ENCODE measurements around the gene TMEM179.

DNA sequence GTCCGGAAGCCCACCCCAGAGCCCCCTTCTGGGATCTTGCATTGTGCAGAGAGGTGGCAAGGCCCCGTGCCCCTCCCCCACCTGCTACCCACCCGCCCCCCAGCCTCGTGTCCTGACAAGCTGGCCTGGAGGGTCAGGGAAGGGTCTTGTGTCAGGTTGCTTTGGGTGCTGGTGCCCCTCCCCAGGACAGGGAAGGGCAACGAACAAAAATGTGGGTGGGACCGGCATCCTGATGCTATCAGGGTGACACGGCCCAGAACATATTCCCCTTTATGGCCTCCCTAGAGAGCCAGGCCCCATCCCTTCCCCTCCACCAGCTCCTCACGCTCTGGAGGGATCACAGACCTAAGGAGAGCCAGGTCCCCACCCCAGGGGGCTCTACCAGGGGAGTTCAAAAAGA, 38.7 kb upstream of the TMEM179 start:
- TF ChIP-seq GLIS3 (CRISPR knock-in tag; IDR thresholded peaks at IDR 0.05) (no peak), ZNF70 (CRISPR knock-in tag; IDR thresholded peaks at IDR 0.05) (no peak), PATZ1 (CRISPR knock-in tag; IDR thresholded peaks at IDR 0.05; ENCODE audit: borderline replicate concordance) (no peak), CREB5 (CRISPR knock-in tag; IDR thresholded peaks at IDR 0.05; ENCODE audit: low read depth) (no peak), ZNF8 (CRISPR knock-in tag; IDR thresholded peaks at IDR 0.05) (no peak)

Measured in SK-N-SH treated with all-trans-retinoic acid at 6 μM for 48 hours (cell line).